Activated CD4-positive, alpha-beta T cell treated with anti-CD3 and anti-CD28 coated beads, Interleukin-2, amount 50 U/mL, for 24 hours (primary cell): Measurements from ENCODE around the gene CD33.

Experiments used
- DNase-seq, 2 donors: peaks; one replicate each; pipeline ENCODE4 v3.0.0-alpha.2; 2020; ENCODE audit warnings: low read depth in 1 of 2, low spot score in 1 of 2

The CD33 gene

DNA sequence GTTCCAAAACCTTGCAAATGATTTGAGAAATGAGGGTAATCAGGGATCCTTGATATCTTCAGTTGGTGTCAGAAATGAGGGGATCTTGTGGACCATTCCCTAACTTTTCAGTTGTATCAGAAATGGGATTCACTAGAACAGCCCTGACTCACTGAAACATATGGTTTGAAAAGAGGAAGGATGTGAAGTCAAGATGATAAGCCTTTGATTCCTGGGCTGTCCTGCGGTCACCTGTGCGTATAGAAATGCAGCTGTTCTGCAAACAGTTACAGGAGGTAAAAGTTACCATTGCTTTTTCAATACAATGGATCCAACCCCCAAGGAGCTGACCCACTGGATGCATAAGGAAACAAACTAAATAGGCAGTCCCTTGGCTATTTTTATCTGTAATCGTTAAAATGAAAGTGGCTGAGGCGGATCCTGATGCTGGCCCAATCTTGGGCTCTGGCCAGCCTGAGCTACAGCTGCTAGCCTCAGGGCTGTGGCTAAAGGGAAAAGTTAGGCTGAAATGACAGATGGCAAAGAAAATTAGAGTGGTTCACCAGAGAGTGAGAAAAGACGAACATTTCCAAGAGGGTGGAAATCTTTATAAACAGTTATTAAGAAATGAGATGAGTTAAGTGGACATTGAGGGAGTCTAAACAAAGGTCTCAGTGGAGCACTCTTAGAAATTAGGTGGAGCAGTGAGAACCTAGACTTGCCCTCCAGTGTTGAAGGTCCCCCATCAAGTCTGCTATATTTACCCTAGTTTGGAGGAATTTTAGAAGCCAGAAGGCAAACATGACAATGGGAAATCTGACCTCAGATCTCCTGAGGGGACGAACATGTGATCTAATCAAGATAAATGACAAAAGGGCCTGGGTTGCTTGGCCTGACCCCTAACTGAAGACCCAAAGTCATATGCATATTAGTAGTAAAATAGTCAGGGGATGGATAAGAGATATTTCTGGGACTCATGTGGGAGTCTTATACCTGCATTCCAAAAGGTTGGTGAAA is 33.6 kb downstream of the CD33 start:
- no peak for DNase-seq

DNA sequence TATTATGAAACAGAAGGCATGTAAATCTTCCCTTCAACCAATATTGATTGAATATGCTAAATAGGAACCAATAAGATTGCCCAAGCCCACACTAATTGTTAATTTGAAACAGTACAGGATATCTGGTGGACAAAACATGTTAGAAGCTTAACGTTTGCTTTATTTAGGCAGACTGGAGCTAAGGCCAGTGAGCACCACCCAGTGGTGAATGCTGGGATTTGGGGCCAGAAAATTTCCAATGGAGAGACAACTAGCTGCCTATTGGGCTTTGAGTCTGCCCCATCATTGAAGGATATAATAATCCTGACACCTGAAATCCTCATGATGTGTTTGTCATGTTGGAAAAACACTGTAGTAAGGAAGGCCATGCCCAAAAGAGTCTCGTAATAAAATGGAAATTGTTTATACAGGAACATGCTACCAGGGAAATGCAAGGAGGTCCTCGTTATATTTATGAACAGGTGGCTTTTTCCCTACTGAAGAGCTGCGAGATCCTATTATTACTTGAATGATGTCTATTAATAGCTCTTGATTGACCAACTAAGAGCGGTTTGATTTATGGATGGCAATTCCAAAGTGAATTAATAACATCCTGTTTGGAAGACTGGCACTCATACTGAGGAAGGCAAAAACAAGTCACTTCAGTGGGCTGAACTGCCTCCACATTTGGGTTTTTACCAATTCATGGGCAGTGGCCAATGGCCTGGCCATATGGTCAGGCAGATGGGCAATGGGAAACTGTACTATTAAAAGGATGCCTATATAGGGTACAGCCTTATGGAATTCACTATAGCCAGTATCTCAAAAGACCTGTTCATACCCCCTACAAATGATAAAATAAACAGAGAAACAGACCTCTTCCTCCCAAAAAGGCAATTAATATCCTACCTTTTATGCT is 34.7 kb downstream of the CD33 start:
- DNase-seq, result peak; percentile 4 to 18

DNA sequence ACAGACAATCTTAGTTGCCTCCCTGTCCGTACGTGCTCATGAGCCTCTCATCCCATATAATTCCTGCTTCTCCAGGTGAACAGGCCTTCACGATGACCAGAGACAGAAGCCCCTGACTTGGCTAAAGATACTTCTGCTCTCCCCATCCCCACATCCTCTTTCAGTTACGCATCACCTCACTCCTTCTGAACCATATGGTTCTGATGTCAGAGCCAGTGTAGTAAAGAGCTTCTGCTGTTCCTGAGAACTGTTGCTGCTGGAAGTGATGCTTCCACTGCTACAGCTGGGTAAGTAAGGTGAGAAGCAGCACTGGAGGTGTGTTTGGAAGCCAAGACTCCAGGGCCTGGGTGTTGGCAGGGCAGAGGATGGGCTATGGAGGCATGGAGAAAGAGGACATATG is 38.9 kb downstream of the CD33 start:
- DNase-seq, result no peak

DNA sequence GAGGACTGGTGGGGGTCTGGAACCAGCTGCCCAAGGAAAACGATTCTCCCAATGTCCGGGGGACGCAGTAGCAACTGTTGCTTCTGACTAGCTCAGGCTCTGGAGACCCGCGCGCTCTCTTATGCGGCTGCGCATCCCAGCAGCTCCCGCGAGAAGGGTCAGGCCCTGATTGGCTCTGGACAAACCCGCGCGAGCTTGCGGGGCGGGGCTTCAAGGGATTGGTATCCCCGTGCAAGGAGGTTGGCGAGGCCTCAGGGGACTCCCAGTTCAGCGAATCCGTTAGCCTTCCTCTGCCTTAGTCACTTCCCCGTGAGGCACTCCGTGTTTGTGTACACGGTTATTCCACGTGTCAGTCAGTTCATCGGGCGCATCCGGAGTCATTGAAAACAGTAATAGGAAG is 46.2 kb downstream of the CD33 start:
- no peak for DNase-seq

DNA sequence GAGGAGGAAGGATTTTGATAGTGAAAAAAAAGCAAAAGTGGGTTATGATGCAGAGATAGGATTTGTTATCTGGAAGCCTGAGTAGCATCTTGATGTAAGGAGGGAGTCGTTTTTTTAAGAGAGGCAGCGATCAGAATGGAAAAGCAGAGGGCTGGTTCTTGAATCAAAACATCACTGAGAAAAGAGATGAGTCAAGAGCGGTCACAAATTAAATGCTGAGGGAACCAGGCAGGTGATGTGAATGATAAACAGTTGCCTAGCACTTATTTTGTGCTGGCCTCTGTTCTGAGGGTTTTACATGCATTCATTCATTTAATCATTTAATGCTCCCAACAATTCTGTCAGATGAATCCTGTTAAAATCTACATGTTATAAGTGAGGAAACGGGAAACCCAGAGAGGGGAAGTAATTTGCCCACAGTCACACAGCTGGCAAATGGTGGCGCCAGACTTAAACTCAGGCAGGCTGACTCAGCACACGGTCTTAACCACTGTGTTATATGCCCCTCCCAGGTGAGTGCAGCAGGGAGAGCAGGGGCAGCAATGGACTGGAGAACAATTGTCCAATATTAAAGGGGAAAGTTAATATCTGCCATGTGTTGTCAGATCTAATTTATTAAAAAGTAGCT is 47.4 kb downstream of the CD33 start:
- DNase-seq, result no peak

DNA sequence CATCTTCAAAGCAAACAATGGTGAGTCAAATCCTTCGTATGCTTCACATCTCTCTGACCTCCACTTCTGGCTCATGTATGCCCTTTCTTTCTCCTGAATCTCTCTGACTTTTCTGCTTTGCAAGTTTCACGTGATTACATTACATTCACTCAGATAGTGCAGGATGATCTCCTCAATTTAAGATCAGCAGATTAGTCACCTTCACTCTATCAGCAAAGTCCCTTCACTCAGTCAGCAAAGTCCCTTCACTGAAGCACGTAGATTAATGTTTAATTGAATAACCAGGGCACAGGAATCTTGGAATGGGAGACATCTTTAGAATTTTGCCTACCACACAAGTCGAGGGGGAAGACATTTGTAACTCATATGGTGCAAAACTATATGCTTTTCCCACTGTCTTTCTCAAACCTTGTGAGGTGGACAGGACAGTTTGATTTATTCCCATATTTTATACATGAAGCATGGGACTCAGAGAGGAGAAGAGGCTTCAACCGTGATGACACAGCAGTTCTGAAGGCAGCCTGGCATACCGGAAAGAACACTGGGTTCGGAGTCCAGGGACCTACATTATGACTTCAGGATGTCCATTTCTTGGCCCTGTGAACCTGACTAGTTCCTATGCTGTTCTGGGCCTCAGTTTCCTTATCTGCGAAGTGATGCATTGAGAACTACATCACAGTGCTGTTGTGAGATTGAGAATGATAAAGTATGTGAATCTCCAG is 49.3 kb downstream of the CD33 start:
- DNase-seq, result no peak

DNA sequence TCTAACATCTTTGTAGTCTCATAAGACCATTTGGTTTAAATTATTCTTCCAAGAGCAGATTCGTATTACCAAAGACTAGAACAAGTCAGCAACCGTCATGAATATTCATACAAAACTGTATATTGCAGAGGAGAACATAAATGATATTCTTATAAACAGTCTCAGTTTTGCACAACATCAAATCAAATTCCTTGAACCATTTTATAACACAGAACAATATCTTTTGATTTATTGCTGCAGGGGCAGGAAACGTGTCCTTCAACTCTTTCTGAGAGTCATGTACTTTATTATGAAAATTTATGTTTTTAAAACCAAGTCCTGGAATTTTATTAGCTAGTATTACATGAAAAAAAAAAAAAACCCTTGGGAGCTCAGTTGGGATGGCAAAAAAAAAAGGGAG is 52.2 kb downstream of the CD33 start:
- DNase-seq, result no peak

DNA sequence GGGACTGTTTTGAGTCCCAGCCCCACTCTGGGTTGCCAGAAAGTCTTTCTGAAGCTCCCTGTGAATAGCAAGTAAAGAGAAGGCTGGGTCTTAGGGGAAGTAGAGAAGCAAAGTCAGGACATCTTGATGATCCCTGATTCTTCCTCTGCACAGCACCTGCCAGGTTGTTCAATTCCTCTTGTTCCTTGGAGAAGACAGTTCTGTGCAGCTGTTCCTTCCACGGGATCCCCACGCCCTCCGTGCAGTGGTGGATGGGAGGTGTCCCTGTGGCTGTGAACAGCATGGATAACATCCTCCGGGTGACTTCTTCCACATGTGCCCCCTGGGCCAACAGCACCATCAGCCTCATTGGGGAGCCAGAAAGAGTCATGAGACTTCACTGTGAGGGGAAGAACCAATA is 57.5 kb downstream of the CD33 start:
- no peak for DNase-seq

DNA sequence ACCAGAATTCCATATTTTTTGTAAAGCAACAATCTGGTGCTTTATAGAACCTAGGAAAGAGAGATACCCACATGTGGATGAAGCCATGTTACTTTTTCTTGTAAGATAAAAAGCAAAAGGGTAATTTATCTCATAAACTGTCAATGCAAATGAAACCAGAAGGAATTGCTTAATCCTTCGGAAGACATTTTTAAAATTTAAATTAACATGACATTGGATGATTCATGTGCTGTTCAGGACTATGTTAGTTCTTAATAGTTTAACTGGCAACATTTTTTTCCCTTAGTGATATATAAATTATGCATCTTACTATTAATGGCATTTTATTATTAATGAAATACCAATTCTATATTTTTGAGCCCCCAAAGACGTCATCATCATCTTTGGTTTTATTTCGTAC is 60.8 kb downstream of the CD33 start:
- DNase-seq, result no peak
